IPS-NIHi11 (cell line): Measurements from ENCODE around the gene TRIM45.
A peak's percentile ranks its signal among the peaks of the same experiment; 100 is the strongest.

Source experiments
- DNase-seq: peaks from one replicate; pipeline ENCODE4 v3.0.0; 2012; ENCODE audit warnings: mixed read lengths, low spot score

TRIM45 gene

DNA sequence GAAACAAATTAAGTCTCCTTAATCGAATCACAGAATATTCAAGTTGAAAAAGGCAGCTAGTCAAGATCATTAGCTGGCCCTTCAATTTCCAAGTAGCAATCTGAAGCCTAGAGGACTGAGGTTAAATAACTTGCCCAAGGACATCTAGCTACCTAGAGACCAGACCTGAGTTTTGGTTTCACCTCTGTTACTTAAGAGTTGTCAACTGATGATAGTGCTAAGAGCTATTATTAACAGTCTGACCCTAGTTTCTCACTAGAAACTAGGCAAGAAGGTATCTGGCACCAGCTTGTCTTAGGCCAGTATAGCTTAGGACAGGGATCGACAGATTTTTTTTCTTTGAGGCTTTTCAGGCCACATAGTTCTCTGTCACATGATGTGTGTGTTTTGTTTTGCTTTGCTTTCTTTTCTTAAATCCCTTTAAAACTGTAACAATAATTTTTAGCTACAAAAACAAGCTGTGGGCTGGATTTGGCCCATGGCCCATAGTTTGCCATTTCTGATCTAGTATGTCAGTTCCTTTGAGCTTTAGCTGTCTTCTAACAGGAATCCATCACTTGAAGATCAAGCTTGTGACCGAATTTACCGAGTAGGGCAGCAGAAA lies 23.2 kb downstream of the TRIM45 start:
- DNase-seq: no peak

- no peak for DNase-seq
Measured at GRCh38 chr1:117097443-117097842, 24.1 kb downstream of the TRIM45 start.

DNA sequence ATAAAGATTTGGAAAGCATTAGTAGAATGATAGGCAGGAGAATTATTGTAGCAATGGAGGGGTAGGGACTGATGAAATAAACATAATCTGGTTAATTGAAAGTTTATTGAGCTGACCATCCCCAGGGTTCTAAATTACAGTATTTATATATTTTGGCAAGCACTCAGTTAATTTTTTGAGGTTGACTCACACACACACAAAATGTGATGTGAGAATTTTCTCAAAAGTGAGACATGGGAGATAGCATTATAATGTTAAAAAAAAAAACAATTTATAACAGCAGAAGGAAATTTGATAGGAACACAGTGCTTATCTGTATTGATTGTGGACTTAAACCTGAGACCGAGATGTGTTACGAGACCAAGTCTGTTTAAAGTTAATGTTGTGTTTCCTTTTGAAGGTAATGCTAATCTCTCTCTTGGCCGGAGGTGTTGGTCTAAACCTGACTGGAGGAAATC lies 24.6 kb downstream of the TRIM45 start:
- DNase-seq: no peak

DNA sequence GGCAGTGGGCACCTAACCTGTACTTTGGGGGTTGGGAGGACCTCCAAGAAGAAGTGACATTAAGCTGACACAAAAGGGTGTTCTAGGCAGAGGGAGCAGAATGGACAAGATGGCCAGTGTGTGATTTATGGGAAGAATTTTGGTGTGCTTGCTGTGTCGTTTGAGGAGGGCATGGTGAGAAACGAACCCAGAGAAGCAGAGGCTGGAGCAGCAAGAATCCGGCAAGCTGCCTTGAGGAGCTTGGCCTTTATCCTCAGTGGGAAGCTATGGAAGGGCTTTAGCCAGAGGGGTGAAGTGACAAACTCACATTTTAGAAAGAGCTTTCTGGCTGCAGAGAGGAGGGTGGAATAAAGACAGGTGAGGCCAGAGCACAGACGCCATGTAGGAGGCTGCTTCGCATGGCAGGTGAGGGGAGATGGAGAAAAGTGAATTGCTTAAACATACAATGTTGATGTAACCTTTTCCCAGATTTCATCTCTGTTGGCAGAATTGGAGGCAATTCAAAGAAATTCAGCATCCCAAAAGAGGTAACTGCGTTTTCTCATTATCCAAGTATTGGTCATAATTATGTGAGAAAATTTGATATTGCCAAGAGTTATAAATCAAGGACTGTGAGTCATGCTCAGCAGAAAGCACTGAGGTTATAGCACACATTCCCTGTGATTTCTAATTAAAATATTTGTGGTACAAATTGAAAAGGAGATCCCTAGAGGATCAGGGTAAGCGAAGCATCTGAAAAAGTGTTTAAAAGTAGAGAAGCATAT lies 26.5 kb downstream of the TRIM45 start:
- DNase-seq: no peak

- peak; percentile 38 for DNase-seq
Measured at GRCh38 chr1:117093870-117094621, 27.5 kb downstream of the TRIM45 start.

DNA sequence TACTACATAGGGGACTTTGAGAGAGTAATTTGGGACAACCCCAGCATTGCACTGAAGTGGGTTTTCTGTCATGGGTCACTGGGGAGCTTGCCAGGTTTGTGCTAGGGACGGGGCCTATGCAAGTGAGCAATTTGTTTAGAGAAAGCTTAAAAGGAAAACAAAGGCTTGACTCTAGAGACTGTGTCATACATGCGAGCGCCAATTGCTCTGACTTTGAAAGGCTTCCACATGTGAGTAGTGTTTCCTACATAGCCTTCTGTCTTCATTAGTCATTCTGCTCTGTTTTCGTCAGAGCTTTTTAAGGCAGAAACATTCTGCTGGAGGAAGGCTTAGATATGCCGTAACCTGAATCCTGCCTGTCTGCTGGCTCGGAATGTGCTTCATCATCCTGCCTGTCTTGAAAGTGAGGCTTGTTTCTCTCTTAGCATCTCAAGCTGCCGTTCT lies 28.4 kb downstream of the TRIM45 start:
- DNase-seq: peak; percentile 34

DNA sequence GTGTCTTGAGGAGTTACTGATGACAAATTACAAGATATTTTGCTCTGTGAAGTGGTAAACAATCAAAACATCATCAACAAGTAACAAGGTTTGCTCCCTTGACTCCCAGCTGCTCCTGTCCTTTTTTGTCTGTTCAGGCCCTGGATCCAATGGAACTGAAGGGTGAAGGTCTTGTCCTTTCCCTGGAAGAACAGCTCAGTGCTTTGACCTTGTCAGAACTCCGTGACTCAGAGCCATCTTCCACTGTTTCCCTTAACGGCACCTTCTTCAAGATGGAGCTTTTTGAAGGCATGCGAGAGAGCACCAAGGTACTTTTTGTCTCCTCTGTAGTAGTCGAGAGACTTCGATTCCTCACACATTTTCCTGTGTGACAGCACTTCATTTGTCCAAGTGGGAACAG lies 29.0 kb downstream of the TRIM45 start:
- DNase-seq: no peak

GRCh38 chr1:117089996-117090395 lies 31.6 kb downstream of the TRIM45 start:
- no peak for DNase-seq

DNA sequence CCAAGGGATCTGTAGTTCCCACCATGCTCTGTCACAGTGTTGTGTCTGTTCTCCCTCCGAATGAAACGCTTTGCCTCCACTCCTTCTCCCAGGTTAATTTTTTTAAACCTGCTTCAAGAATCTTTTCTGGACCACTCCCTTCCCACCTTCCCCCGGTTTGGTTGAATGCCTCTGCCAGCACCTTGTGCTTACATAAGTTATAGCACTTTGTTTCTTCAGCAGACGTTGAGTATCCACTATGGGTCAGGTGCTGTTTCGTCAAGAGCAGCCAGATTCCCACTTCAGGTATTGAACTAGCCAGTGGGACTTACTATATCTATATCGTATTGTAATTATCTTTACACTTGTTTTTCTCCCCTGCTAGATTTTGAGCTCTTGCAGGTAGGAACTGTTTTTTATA lies 33.9 kb downstream of the TRIM45 start:
- DNase-seq: no peak

- no peak for DNase-seq
Measured at GRCh38 chr1:117084231-117084630, 37.3 kb downstream of the TRIM45 start.

DNA sequence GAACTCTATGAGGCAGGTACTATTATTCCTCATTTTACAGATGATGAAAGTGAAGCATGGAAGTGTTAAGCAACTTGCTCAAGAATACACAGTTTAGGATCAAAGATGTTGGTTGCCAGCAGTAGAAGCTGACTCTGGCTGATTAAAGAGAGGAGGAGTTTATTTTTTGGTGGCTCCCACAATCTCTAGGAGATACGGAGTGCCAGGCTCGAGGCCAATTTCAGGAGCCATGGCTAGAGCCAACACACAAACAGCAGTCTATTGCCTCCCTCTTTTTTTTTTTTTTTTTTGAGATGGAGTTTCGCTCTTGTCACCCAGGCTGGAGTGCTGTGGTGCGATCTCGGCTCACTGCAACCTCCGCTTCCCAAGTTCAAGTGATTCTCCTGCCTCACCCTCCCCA lies 41.8 kb downstream of the TRIM45 start:
- no peak for DNase-seq

DNA sequence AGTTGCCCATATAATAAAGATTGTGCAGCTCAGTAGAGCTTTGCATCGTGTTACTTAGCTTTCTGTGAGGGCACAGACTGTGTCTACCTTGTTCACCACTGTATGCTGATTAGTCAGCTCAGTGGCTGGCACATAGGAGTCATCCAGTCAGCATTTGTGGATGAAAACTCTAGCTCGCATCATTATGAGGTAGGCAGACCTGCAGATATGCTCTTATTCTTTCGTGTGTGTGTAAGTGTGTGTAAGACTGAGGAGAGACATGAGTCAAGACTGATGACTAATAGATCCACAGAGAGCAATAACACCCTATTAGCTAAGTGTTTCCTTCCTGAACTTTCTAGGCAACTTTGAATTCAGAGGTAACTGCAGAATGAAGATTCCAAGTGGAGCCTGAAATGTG lies 44.3 kb downstream of the TRIM45 start:
- DNase-seq: no peak

DNA sequence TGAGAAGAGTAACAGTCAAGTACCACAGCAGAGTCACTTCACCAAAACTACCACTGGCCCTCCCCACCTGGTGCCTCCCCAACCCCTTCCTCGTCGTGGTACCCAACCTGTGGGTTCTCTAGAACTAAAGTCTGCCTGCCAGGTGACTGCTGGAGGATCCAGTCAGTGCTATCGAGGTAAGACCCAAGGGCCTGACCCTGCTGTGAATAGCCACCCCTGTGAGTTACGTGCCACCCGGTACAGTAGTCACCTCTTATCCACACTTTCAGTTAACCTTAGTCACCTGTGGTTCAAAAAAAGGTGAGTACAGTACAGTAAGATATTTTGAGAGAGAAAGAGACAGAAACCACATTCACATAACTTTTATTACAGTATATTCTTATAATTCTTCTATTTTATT lies 44.9 kb downstream of the TRIM45 start:
- DNase-seq: no peak

DNA sequence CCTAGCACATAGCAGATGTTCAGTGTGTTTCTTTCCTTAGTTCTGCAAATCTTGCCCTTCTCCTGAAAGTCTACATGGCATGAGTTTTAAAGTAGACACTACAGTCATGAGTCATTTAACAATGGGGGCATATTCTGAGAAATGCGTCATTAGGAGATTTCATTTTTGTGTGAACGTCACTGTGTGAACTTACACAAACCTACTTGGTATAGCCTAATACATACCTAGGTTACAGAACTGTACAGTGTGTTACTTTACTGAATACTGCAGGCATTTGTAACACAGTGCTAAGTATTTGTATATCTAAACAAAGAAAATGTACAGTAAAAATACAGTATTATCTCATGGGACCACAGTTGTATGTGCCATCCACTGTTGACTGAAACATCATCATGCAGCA lies 51.4 kb downstream of the TRIM45 start:
- DNase-seq: no peak

- no peak for DNase-seq
Measured at GRCh38 chr1:117069220-117069844, 52.2 kb downstream of the TRIM45 start.

GRCh38 chr1:117068580-117068979 lies 53.0 kb downstream of the TRIM45 start:
- DNase-seq: no peak

DNA sequence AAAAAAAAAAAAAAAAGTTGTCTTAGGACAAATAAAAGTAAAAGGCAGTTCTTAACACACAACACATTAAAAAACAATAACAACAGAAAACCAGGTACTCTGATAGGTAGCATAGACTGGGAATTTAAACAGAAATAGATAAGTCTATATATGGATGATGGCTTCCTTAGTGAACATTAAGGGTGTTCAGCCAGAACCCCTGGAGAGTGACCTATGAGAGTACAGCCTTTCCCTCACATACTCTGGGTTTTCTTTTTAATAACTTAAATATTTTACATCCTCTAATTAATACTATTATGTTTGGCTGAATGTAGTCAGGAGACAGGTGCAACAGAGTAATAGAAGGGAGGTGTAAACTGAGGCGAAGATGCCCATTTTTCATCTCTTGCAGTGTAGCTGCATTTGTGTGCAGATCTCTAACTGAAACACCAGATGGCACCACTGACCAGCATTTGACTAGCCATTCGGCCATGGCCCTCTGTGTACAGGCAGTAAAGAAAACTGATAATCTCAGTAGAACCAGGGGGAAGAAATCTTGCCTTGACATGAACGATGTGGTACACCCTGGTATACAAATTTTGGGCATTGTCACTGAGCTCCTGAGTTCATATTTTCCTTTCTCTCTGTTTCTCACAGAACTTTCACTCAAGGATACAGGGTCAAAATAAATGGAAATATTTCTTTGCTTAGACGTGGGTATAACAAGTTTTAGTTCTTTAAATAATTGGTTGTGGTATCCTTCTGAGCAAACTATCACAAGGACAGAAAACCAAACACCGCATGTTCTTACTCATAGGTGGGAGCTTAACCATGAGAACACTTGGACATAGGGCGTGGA lies 53.8 kb downstream of the TRIM45 start:
- DNase-seq: peak; percentile 62

- DNase-seq: no peak
Measured at GRCh38 chr1:117066367-117066766, 55.2 kb downstream of the TRIM45 start.

DNA sequence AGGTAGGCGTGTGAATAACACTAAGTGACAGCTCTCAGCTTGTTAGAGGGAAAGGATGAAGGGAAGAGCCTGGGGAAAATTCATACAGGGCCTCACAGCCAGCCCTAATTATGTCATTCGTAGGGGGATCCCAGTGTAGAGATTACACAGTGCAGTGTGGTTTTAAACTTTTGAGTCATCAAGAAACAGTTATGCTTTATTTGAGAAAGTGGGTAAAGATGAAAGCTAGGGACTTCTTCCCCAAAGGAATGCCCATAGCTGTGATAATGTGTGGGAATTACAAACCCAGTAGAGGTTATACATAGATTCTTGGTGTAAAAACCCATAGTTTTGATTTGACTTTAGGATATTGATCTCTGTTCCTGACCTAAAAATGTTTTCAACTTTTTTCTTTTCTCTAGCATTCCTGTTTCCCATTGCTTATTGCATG lies 59.5 kb downstream of the TRIM45 start:
- no peak for DNase-seq
